Activated CD8-positive, alpha-beta memory T cell treated with anti-CD3 and anti-CD28 coated beads for 36 hours (primary cell): ENCODE data around the gene TUBA3C. TPM values are rescaled to one million over a fixed set of nuclear protein-coding genes. Genes with fewer than 3 reads are reported as not detected.
"Not testable (repeated sequence)": the region's sequence is repeated elsewhere in the genome, so short reads cannot be mapped to it uniquely, and the experiment has no call there.

Source experiments
- CTCF ChIA-PET: fragments of 350-600 bp; sonication (Branson Sonifier 250); formaldehyde crosslinking; loops from one replicate; lab custom pipeline; 2021; ENCODE audit warnings: antibody characterized with exemption; lab: Charles Lee
- POLR2A ChIA-PET: fragments of 350-600 bp; sonication (Branson Sonifier 250); formaldehyde crosslinking; loops from one replicate; lab custom pipeline; 2021; ENCODE audit warnings: antibody characterized with exemption; lab: Charles Lee
- total RNA-seq, 2 experiments: library from RNA; stranded (reverse); gene quantifications; one replicate each; pipeline ENCODE4 v1.2.3, GENCODE V29; 2021

The TUBA3C gene
- total RNA-seq: not detected

DNA sequence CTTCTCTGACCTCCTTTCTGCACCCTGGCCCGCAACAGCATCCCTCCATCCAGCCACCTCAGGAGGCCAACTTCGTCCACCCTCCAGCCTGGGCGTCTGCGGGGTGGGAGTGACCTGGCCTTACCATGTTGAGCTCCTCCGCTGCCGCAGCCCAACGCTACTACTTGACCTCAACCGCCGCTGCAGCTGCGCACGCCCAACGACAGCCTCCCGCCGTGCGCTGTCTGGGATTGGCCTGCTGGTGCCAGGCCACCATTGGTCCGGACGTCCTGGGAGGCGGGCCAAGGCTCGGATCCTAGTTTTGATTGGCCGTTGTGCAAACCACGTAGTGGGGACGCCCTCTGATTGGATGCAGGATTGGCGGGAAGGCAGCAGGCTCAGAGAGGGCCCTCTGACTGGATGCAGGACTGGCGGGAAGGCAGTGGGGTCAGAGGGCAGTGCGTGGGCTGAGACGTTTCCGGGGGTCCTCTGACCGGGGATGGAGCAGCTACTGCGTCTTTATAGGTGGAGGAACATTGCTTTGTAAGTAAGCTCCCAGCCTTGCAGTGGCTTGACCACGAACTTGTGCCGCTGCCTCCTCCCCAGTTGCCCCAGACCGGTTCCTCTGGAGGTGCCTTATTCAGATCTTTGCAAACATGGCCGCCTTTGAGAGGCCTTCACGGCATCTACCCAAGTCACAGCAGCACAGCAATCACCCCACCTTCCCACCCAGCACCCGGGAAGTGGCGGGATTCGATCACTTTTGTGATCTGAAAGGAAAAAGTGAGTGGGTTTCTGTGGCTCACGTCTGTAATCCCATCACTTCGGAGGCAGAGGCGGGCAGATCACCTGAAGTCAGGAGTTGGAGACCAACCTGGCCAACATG lies at the start of gene TUBA3C:
Gene TUBA3C (minus strand): TSS at position 204 of the 865 bp plus-strand sequence. CDS start 77 bp downstream, at position 127.
- POLR2A ChIA-PET: no interaction called here
- CTCF ChIA-PET: no interaction called here

- CTCF ChIA-PET, POLR2A ChIA-PET: not testable (repeated sequence)
Observed at GRCh38 chr13:19207413-19207812, 25.8 kb upstream of the TUBA3C start.

DNA sequence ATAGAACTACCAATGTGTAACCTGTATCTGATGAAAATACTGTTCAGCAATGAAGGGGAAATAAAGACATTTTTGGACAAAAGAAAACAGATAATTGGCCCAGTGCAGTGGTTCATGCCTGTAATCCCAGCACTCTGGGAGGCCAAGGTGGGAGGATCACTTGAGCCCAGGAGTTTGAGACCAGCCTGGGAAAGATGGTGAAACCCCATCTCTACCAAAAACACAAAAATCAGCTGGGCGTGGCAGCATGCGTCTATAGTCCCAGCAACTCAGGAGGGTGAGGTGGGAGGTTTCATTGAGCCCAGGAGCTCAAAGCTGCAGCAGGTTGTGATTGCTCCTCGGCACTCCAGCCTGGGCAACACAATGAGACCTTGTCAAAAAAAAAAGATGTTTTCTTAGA lies 11.0 kb upstream of the TUBA3C start:
- POLR2A ChIA-PET, CTCF ChIA-PET: not testable (repeated sequence)

- CTCF ChIA-PET, POLR2A ChIA-PET: not testable (repeated sequence)
Observed at GRCh38 chr13:19189911-19190310, 8.3 kb upstream of the TUBA3C start.

DNA sequence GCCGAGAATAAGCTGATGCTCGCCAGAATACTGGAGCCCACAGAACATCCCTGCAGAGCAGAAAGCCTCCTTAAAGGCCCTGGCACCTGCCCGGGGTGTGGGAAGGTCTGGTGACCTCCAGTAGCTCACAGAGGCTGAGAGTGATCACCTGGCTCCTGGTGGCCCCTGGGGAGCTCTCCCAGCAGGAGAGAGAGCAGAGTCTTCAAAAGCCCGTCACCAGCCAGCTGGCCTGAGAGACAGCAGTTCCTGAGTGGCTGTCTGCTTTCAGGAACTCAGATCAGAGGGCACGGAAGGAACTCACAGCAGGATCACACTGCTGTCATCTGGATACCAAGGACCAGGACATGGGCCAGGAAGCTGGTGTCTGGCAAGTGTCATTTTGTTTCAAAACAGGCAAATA lies 7.7 kb upstream of the TUBA3C start:
- CTCF ChIA-PET, POLR2A ChIA-PET: not testable (repeated sequence)

DNA sequence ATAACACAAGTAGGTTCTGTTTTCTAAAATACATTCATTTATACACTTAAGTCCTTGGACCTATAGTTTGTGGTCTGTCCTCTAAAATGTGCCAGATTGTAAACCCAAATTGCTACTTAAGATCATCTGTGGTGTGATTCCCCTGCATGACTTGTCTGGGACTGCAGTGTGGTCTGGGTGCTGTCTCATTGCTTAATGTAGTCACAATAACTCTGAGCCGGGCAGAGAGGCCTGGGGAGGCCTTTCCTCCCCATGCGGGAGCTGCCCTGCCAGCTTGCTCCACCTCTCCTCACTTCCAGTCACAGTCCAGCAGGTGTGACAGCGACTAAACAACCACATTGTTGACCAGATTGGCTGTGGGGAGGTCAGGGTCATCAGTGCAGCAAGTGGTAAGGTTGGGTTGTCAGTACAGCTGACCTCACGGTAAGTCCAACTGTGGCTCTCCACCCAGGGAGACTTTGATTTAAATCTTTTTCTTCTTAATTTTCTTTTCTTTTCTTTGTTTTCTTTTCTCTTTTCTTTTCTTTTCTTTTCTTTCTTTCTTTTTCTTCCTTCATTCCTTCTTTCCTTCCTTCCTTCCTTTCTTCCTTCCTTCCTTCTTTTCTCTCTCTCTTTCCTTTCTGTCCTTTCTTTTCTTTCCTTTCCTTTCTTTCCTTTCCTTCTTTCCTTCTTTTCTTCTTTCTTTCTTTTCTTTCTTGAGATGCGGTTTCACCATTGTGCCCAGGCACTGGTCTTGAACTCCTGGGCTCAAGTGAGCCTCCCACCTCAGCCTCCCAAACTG lies 4.4 kb upstream of the TUBA3C start:
- POLR2A ChIA-PET: no interaction called here
- CTCF ChIA-PET: no interaction called here

DNA sequence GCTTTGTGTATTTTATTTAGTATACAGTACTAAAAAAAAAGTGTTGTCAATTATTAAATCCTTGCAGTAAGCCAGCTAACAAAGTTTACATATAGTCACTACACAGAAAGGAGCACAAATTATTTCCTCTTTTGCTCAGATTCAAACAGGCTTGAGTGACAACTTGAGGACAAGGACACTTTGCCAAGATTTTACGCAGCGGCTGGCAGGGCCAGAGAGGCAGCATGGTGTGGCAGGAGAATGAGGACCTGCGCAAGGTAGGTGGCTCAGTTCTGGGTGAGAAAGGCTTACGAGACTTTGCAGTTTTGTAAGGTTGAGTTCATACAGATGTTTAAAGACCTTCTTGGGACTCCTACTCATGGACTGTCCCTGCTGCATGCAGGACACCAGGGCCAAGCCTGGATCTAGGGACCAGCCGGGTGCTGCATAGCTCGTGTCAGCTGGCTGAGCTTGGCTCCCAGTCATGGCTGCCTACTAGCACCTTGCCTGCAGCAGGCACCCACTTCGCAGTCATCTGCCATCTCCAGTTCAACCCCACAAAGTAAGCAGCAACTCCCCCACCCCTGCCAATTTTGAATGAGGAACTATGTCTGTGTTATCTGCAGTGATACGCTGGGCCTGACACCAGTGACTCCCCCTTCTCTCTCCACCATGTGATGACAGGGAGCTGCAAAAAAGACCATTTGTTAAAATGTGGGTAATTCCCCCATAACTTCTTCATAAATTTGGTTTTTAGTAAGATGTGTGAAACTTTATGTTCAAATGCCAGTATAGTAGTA lies 3.7 kb upstream of the TUBA3C start:
- ChIA-PET POLR2A (no interaction called here), CTCF (no interaction called here)

DNA sequence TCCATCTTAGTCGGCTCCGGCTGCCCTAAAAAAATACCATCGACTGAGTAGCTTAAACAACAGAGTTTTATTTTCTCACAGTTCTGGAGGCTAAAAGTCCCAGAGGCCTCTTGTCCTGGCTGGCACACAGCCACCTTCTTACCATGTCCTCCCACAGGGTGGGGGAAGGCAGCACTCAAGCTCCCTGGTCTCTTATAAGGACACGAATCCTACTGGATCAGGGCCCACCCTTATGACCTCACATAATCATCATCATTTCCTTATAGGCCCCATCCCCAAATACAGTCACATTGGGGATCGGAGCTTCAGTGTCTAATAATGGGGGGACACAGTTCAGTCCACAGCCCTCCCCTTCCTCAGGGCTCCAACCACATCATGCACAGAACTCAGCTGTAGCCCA lies 2.6 kb upstream of the TUBA3C start:
- ChIA-PET CTCF (no interaction called here), POLR2A (no interaction called here)

GRCh38 chr13:19183676-19184075 lies 2.1 kb upstream of the TUBA3C start:
- CTCF ChIA-PET: no interaction called here
- POLR2A ChIA-PET: no interaction called here

- CTCF ChIA-PET: no interaction called here
- POLR2A ChIA-PET: no interaction called here
Observed at GRCh38 chr13:19182536-19182935, 912 bp upstream of the TUBA3C start.

GRCh38 chr13:19181021-19181620 lies 503 bp downstream of the TUBA3C start:
- CTCF ChIA-PET: no interaction called here
- POLR2A ChIA-PET: no interaction called here

GRCh38 chr13:19179916-19180315 lies 1.7 kb downstream of the TUBA3C start:
- POLR2A ChIA-PET: no interaction called here
- CTCF ChIA-PET: no interaction called here

GRCh38 chr13:19178901-19179593 lies 2.6 kb downstream of the TUBA3C start:
- ChIA-PET CTCF (no interaction called here), POLR2A (no interaction called here)

GRCh38 chr13:19176981-19177776 lies 4.4 kb downstream of the TUBA3C start:
- POLR2A ChIA-PET, CTCF ChIA-PET: not testable (repeated sequence)

- ChIA-PET CTCF (no interaction called here), POLR2A (no interaction called here)
Observed at GRCh38 chr13:19173752-19174151, 7.9 kb downstream of the TUBA3C start.

- CTCF ChIA-PET: no interaction called here
- POLR2A ChIA-PET: no interaction called here
Observed at GRCh38 chr13:19172647-19173030, 9.0 kb downstream of the TUBA3C start.

DNA sequence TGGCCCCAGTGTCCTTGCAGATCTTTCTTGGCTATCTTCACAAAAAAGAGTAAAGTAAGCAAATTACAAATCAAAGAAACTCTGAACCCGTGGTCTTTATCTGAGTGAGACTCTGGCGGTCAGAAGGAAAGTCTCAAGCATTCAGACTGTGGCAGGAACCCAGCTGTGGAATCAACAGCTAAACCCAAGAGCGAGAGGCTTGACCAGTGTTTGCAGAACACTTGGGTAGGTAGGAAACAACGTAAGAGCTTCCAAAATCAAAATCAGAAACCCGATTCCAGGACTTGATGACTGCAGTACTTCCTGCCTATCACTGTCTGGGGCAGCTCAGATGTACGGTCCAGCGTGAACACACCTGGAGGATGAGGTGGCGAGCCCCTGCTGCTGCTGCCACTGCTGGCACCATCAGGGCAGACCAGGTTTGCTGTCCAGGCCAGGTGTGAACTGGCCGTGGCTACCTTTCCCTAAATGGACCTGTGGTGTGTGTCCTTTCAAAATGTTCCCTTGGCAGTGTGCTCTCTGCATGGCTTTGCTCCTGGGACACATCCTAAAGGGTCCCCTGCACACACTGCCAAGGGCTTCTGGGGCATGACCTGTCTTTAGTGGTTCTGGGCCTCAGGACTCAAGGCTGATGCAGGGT lies 9.5 kb downstream of the TUBA3C start:
- CTCF ChIA-PET: no interaction called here

GRCh38 chr13:19171563-19171962 lies 10.1 kb downstream of the TUBA3C start:
- CTCF ChIA-PET: no interaction called here

More for the DNA sequence above, 9.5 kb downstream of the TUBA3C start:
- POLR2A ChIA-PET: no interaction called here

More at GRCh38 chr13:19171563-19171962, 10.1 kb downstream of the TUBA3C start:
- POLR2A ChIA-PET: no interaction called here
